HEK293 (cell line): ENCODE measurements around the gene CRABP2.

Experiments used
- CTCF ChIP-seq: fragments of 450-650 bp; formaldehyde crosslinking; IDR thresholded peaks from 2 replicates; pipeline ENCODE4 v1.5.1; 2016; ENCODE audit warnings: missing biosample characterization, missing genetic modification characterization
- EGR2 ChIP-seq: fragments of 450-650 bp; formaldehyde crosslinking; IDR thresholded peaks from 2 replicates; pipeline ENCODE4 v1.5.1; 2016; ENCODE audit warnings: low read depth, missing biosample characterization, missing genetic modification characterization
- GLIS2 ChIP-seq: fragments of 450-650 bp; formaldehyde crosslinking; IDR thresholded peaks from 2 replicates; pipeline ENCODE4 v1.5.1; 2016; ENCODE audit warnings: missing biosample characterization, missing genetic modification characterization
- OSR2 ChIP-seq: fragments of 450-650 bp; formaldehyde crosslinking; IDR thresholded peaks from 2 replicates; pipeline ENCODE4 v1.5.1; 2016; ENCODE audit warnings: missing biosample characterization, missing genetic modification characterization
- PRDM10 ChIP-seq: fragments of 450-650 bp; formaldehyde crosslinking; IDR thresholded peaks from 2 replicates; pipeline ENCODE4 v1.5.1; 2016; ENCODE audit warnings: missing biosample characterization, missing genetic modification characterization
- SP2 ChIP-seq: fragments of 450-650 bp; formaldehyde crosslinking; IDR thresholded peaks from 2 replicates; pipeline ENCODE4 v1.5.1; 2016; ENCODE audit warnings: missing biosample characterization, missing genetic modification characterization
- ZBTB21 ChIP-seq: fragments of 450-650 bp; formaldehyde crosslinking; IDR thresholded peaks from 2 replicates; pipeline ENCODE4 v1.5.1; 2017; ENCODE audit warnings: missing biosample characterization, missing genetic modification characterization
- ZBTB7A ChIP-seq: fragments of 450-650 bp; formaldehyde crosslinking; IDR thresholded peaks from 2 replicates; pipeline ENCODE4 v1.5.1; 2016; ENCODE audit warnings: low read depth, missing biosample characterization, missing genetic modification characterization
- ZFHX2 ChIP-seq: fragments of 450-650 bp; formaldehyde crosslinking; conservative IDR thresholded peaks from 2 replicates; pipeline ENCODE4 v1.5.1; 2016; ENCODE audit warnings: missing biosample characterization, missing genetic modification characterization
- ZFP41 ChIP-seq: fragments of 450-650 bp; formaldehyde crosslinking; IDR thresholded peaks from 2 replicates; pipeline ENCODE4 v1.5.1; 2016; ENCODE audit warnings: missing biosample characterization, missing genetic modification characterization, borderline replicate concordance
- ZIC2 ChIP-seq: fragments of 450-650 bp; formaldehyde crosslinking; IDR thresholded peaks from 2 replicates; pipeline ENCODE4 v1.5.1; 2016; ENCODE audit warnings: missing biosample characterization, missing genetic modification characterization
- ZNF169 ChIP-seq: fragments of 450-650 bp; formaldehyde crosslinking; IDR thresholded peaks from 2 replicates; pipeline ENCODE4 v1.5.1; 2016; ENCODE audit warnings: missing biosample characterization, missing genetic modification characterization
- ZNF174 ChIP-seq: fragments of 450-650 bp; formaldehyde crosslinking; IDR thresholded peaks from 2 replicates; pipeline ENCODE4 v1.5.0; 2017; ENCODE audit warnings: missing biosample characterization, mild to moderate bottlenecking, missing genetic modification characterization
- ZNF19 ChIP-seq: fragments of 450-650 bp; formaldehyde crosslinking; IDR thresholded peaks from 2 replicates; pipeline ENCODE4; 2016; ENCODE audit warnings: missing biosample characterization, missing genetic modification characterization, low read depth
- ZNF211 ChIP-seq: fragments of 450-650 bp; formaldehyde crosslinking; IDR thresholded peaks from 2 replicates; pipeline ENCODE4 v1.5.1; 2016; ENCODE audit warnings: low read depth, missing biosample characterization, missing genetic modification characterization
- ZNF23 ChIP-seq: fragments of 450-650 bp; formaldehyde crosslinking; IDR thresholded peaks from 2 replicates; pipeline ENCODE4 v1.5.1; 2016; ENCODE audit warnings: missing biosample characterization, missing genetic modification characterization, borderline replicate concordance
- ZNF26 ChIP-seq: fragments of 450-650 bp; formaldehyde crosslinking; IDR thresholded peaks from 2 replicates; pipeline ENCODE4 v1.5.1; 2016; ENCODE audit warnings: missing biosample characterization, missing genetic modification characterization
- ZNF292 ChIP-seq: fragments of 450-650 bp; formaldehyde crosslinking; IDR thresholded peaks from 2 replicates; pipeline ENCODE4 v1.5.1; 2016; ENCODE audit warnings: low read depth, missing biosample characterization, missing genetic modification characterization, borderline replicate concordance
- ZNF324 ChIP-seq: fragments of 450-650 bp; formaldehyde crosslinking; IDR thresholded peaks from 2 replicates; pipeline ENCODE4 v1.5.1; 2016; ENCODE audit warnings: missing biosample characterization, missing genetic modification characterization
- ZNF335 ChIP-seq: fragments of 450-650 bp; formaldehyde crosslinking; conservative IDR thresholded peaks from 2 replicates; pipeline ENCODE4 v1.5.1; 2016; ENCODE audit warnings: missing biosample characterization, missing genetic modification characterization
- ZNF341 ChIP-seq: fragments of 450-650 bp; formaldehyde crosslinking; IDR thresholded peaks from 2 replicates; pipeline ENCODE4; 2016; ENCODE audit warnings: low read depth, missing biosample characterization, missing genetic modification characterization
- ZNF394 ChIP-seq: fragments of 450-650 bp; formaldehyde crosslinking; IDR thresholded peaks from 2 replicates; pipeline ENCODE4 v1.5.1; 2016; ENCODE audit warnings: missing biosample characterization, missing genetic modification characterization, mild to moderate bottlenecking, moderate library complexity, borderline replicate concordance
- ZNF473 ChIP-seq: fragments of 450-650 bp; formaldehyde crosslinking; IDR thresholded peaks from 2 replicates; pipeline ENCODE4 v1.5.1; 2017; ENCODE audit warnings: missing biosample characterization, missing genetic modification characterization
- ZSCAN30 ChIP-seq: fragments of 450-650 bp; IDR thresholded peaks from 2 replicates; pipeline ENCODE4 v1.5.1; 2018; ENCODE audit warnings: missing biosample characterization, mild to moderate bottlenecking, missing genetic modification characterization, moderate library complexity
- TF ChIP-seq, protein P1 (sequence below): fragments of 450-650 bp; formaldehyde crosslinking; IDR thresholded peaks from 2 replicates; pipeline ENCODE4 v1.5.1; 2017; ENCODE audit warnings: missing biosample characterization, missing genetic modification characterization
- TF ChIP-seq, protein P2 (sequence below): fragments of 450-650 bp; IDR thresholded peaks from 2 replicates; pipeline ENCODE4 v1.5.1; 2018; ENCODE audit warnings: missing biosample characterization, missing genetic modification characterization

Gene CRABP2

GRCh38 chr1:156691665-156692440 lies 13.5 kb downstream of the CRABP2 start (continued):
- no peak for TF ChIP-seq ZNF23 (tag by site-specific recombination)
- peak; percentile 40; the same call in 1 of the 2 replicates for TF ChIP-seq CTCF (tag by site-specific recombination)
- no peak for TF ChIP-seq ZNF26 (tag by site-specific recombination)
- TF ChIP-seq, protein P1, sequence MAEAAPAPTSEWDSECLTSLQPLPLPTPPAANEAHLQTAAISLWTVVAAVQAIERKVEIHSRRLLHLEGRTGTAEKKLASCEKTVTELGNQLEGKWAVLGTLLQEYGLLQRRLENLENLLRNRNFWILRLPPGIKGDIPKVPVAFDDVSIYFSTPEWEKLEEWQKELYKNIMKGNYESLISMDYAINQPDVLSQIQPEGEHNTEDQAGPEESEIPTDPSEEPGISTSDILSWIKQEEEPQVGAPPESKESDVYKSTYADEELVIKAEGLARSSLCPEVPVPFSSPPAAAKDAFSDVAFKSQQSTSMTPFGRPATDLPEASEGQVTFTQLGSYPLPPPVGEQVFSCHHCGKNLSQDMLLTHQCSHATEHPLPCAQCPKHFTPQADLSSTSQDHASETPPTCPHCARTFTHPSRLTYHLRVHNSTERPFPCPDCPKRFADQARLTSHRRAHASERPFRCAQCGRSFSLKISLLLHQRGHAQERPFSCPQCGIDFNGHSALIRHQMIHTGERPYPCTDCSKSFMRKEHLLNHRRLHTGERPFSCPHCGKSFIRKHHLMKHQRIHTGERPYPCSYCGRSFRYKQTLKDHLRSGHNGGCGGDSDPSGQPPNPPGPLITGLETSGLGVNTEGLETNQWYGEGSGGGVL: no peak
- TF ChIP-seq ZNF211: no peak
- peak; percentile 37 for TF ChIP-seq SP2 (tag by site-specific recombination)
- peak; percentile 64 for TF ChIP-seq ZNF341 (tag by site-specific recombination)
- peak; percentile 74 for TF ChIP-seq ZIC2 (tag by site-specific recombination)
- TF ChIP-seq ZNF19 (tag by site-specific recombination): no peak
- TF ChIP-seq EGR2 (tag by site-specific recombination): peak; percentile 96
- TF ChIP-seq PRDM10 (tag by site-specific recombination): no peak
- no peak for TF ChIP-seq ZBTB7A (tag by site-specific recombination)
- TF ChIP-seq ZNF169 (tag by site-specific recombination): no peak
- peak; percentile 96 for TF ChIP-seq ZFHX2 (tag by site-specific recombination)
- no peak for TF ChIP-seq ZNF324 (tag by site-specific recombination)
- no peak for TF ChIP-seq ZNF174
- no peak for TF ChIP-seq ZSCAN30 (tag by site-specific recombination)
- no peak for TF ChIP-seq ZFP41 (tag by site-specific recombination)
- TF ChIP-seq ZBTB21 (tag by site-specific recombination): no peak
- TF ChIP-seq ZNF473 (tag by site-specific recombination): no peak
- no peak for TF ChIP-seq OSR2 (tag by site-specific recombination)
- TF ChIP-seq, protein P2, sequence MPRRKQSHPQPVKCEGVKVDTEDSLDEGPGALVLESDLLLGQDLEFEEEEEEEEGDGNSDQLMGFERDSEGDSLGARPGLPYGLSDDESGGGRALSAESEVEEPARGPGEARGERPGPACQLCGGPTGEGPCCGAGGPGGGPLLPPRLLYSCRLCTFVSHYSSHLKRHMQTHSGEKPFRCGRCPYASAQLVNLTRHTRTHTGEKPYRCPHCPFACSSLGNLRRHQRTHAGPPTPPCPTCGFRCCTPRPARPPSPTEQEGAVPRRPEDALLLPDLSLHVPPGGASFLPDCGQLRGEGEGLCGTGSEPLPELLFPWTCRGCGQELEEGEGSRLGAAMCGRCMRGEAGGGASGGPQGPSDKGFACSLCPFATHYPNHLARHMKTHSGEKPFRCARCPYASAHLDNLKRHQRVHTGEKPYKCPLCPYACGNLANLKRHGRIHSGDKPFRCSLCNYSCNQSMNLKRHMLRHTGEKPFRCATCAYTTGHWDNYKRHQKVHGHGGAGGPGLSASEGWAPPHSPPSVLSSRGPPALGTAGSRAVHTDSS (tag by site-specific recombination): no peak
- no peak for TF ChIP-seq ZNF335 (tag by site-specific recombination)
- peak; percentile 45; the same call in 1 of the 2 replicates for TF ChIP-seq GLIS2 (tag by site-specific recombination)
- TF ChIP-seq ZNF292 (tag by site-specific recombination): no peak
- TF ChIP-seq ZNF394 (tag by site-specific recombination): peak; percentile 20; the same call in 1 of the 2 replicates
